ENCODE results near the gene MAST4. TPM values are rescaled to one million over a fixed set of nuclear protein-coding genes. Genes with fewer than 3 reads are reported as not detected.

The MAST4 gene
- total and polyA plus RNA-seq, 2 of the 13 experiments (the other 11 are each of a cell fraction or from before 2014, with no cell fraction given) = 3.4 to 3.7 TPM

DNA sequence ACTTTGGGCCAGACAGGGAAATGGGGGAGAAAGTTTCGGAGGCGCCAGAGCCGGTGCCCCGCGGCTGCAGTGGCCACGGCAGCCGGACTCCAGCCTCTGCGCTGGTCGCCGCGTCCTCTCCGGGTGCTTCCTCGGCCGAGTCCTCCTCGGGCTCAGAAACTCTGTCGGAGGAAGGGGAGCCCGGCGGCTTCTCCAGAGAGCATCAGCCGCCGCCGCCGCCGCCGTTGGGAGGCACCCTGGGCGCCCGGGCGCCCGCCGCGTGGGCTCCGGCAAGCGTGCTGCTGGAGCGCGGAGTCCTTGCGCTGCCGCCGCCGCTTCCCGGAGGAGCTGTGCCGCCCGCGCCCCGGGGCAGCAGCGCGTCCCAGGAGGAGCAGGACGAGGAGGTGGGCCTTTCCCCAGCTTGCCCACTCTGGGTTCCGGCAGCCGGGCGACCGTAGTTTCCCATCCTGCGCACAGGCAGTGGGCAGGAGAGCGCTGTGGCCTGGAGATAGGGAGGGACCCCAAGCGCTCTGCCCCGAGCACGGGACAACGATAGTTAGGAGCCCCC, 516 bp downstream of the MAST4 start:
- Histone ChIP-seq H3K27me3 (ENCODE audit: control insufficient read depth in 1 of 2, insufficient read depth in 2 of 2, low read length in 2 of 2) (peaks cover 2 to 33% of the 10 kb centered on the region in 2 experiments; a peak in 4 of 5 replicates), H3K4me1 (ENCODE audit: insufficient read depth, low read length) (peaks cover 8% of the 10 kb centered on the region; the same call in 1 of the 2 replicates), H3K79me2 (ENCODE audit: insufficient read depth, low read length) (no peaks in the 10 kb centered on the region), H4K20me1 (ENCODE audit: insufficient read depth, low read length) (no peaks in the 10 kb centered on the region), H3K9ac (ENCODE audit: insufficient read depth, low read depth, low read length) (no peak overlapping the region), H3K27ac (ENCODE audit: extremely low read length, insufficient read depth, low read length) (no peak overlapping the region), H3K36me3 (replicated peaks in 1 of 2; ENCODE audit: control insufficient read depth in 1 of 2, insufficient read depth in 2 of 2, low read length in 2 of 2) (no peaks in the 10 kb centered on the region), H2AFZ (ENCODE audit: low read length) (no peak overlapping the region), H3K4me3 (replicated peaks in 1 of 3; ENCODE audit: insufficient read depth in 1 of 3, low read depth in 2 of 3, low read length in 3 of 3) (peak overlapping the region; percentile 54 to 75 (median 69); a peak in 5 of 6 replicates), H3K4me2 (ENCODE audit: low read depth, low read length) (peak overlapping the region; percentile 79), H3K9me3 (ENCODE audit: low read length) (no peaks in the 10 kb centered on the region)
- FAIRE-seq = no peak
- POLR2A ChIA-PET = no interaction called here
- in situ Hi-C loops (cut with HindIII; ENCODE audit: extremely low pct_ligation_motif_present, low pct_unique_long_range_greater_than_20kb) (no loop called here), intact Hi-C loops (cut with micrococcal nuclease; ENCODE audit: unreplicated experiment) (loop anchor here (10.0 kb wide), 1 partner anchor 292 kb away; no protein-coding TSS in a partner anchor)
- CTCF ChIA-PET (ENCODE audit: low intra/inter-chr PET ratio, low total read pairs) = no interaction called here
- WGBS (ENCODE audit: low lambda C conversion rate) = no CpG with 5 or more reads among the region's 56 CpGs
- BruUV-seq (replicated peaks) = no TSS peak
- peak; percentile 72 for ATAC-seq
- no peak for DNase-seq (ENCODE audit: low spot score)
- TF ChIP-seq SP1 (IDR thresholded peaks at IDR 0.05) (no peak), SP1 (CRISPR knock-in tag; IDR thresholded peaks at IDR 0.05) (no peak), ZSCAN12 (CRISPR knock-in tag; IDR thresholded peaks at IDR 0.05) (no peak), ZMAT3 (CRISPR knock-in tag; conservative IDR thresholded peaks at IDR 0.05) (0 out of 2 replicates have a peak, but pooled peaks have one; percentile 18), RAD51 (IDR thresholded peaks at IDR 0.05; ENCODE audit: borderline replicate concordance) (no peak), GPN1 (CRISPR knock-in tag; IDR thresholded peaks at IDR 0.05; ENCODE audit: borderline replicate concordance) (no peak), ATRX (CRISPR knock-in tag; IDR thresholded peaks at IDR 0.05; ENCODE audit: borderline replicate concordance) (no peak), FOXM1 (CRISPR knock-in tag; IDR thresholded peaks at IDR 0.05) (no peak), KDM3A (CRISPR knock-in tag; IDR thresholded peaks at IDR 0.05; ENCODE audit: low read depth) (no peak), KDM5B (CRISPR knock-in tag; IDR thresholded peaks at IDR 0.05; ENCODE audit: borderline replicate concordance) (peak; percentile 12; the same call in 1 of the 2 replicates), MED13 (CRISPR knock-in tag; IDR thresholded peaks at IDR 0.05) (0 out of 2 replicates have a peak, but pooled peaks have one; percentile 2), ZMYM4 (CRISPR knock-in tag; IDR thresholded peaks at IDR 0.05) (0 out of 2 replicates have a peak, but pooled peaks have one; percentile 38), LCORL (IDR thresholded peaks at IDR 0.05) (no peak), LCORL (CRISPR knock-in tag; IDR thresholded peaks at IDR 0.05) (no peak), ZNF547 (CRISPR knock-in tag; IDR thresholded peaks at IDR 0.05) (no peak), EEA1 (CRISPR knock-in tag; IDR thresholded peaks at IDR 0.05; ENCODE audit: borderline replicate concordance) (no peak)
- TF ChIP-seq, protein P1, sequence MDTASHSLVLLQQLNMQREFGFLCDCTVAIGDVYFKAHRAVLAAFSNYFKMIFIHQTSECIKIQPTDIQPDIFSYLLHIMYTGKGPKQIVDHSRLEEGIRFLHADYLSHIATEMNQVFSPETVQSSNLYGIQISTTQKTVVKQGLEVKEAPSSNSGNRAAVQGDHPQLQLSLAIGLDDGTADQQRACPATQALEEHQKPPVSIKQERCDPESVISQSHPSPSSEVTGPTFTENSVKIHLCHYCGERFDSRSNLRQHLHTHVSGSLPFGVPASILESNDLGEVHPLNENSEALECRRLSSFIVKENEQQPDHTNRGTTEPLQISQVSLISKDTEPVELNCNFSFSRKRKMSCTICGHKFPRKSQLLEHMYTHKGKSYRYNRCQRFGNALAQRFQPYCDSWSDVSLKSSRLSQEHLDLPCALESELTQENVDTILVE (CRISPR knock-in tag; IDR thresholded peaks at IDR 0.05) = no peak
- TF ChIP-seq, protein P2, sequence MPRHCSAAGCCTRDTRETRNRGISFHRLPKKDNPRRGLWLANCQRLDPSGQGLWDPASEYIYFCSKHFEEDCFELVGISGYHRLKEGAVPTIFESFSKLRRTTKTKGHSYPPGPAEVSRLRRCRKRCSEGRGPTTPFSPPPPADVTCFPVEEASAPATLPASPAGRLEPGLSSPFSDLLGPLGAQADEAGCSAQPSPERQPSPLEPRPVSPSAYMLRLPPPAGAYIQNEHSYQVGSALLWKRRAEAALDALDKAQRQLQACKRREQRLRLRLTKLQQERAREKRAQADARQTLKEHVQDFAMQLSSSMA (CRISPR knock-in tag; IDR thresholded peaks at IDR 0.05) = no peak
- TF ChIP-seq, protein P3, sequence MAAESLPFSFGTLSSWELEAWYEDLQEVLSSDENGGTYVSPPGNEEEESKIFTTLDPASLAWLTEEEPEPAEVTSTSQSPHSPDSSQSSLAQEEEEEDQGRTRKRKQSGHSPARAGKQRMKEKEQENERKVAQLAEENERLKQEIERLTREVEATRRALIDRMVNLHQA (CRISPR knock-in tag; IDR thresholded peaks at IDR 0.05) = no peak
- TF ChIP-seq, protein P4, sequence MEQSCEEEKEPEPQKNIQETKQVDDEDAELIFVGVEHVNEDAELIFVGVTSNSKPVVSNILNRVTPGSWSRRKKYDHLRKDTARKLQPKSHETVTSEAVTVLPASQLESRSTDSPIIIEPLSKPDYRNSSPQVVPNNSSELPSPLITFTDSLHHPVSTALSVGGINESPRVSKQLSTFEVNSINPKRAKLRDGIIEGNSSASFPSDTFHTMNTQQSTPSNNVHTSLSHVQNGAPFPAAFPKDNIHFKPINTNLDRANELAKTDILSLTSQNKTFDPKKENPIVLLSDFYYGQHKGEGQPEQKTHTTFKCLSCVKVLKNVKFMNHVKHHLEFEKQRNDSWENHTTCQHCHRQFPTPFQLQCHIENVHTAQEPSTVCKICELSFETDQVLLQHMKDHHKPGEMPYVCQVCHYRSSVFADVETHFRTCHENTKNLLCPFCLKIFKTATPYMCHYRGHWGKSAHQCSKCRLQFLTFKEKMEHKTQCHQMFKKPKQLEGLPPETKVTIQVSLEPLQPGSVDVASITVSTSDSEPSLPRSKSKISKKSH (CRISPR knock-in tag; IDR thresholded peaks at IDR 0.05; ENCODE audit: borderline replicate concordance) = no peak

Data from HepG2 (cell line).